A549 (cell line): Measurements from ENCODE around the gene MYH13.

Experiments used
- CTCF ChIP-seq: fragments of >200 bp; sonication (Bioruptor Twin); formaldehyde crosslinking; IDR thresholded peaks from 3 replicates; pipeline ENCODE4 v1.5.1; 2016
- EHMT2 ChIP-seq: fragments of 200-600 bp; sonication (generic); IDR thresholded peaks from 2 replicates; pipeline ENCODE4 v1.6.1; 2016; ENCODE audit warnings: antibody characterized with exemption, low read depth, mild to moderate bottlenecking, moderate library complexity
- JUNB ChIP-seq: fragments of >200 bp; sonication (Bioruptor Twin); formaldehyde crosslinking; IDR thresholded peaks from 2 replicates; pipeline ENCODE4 v1.6.1; 2016
- POLR2A ChIP-seq: IDR thresholded peaks from 2 replicates; pipeline ENCODE4 v1.6.1; 2012; ENCODE audit warnings: mild to moderate bottlenecking, low read length
- RAD21 ChIP-seq, 2 experiments: fragments of >200 bp in 1 of 2; sonication (Bioruptor Twin) in 1 of 2; formaldehyde crosslinking in 1 of 2; IDR thresholded peaks in 1 of 2; conservative IDR thresholded peaks in 1 of 2; 2 replicates in 1 of 2; 3 replicates in 1 of 2; pipeline ENCODE4 v1.6.1; 2012 to 2018; ENCODE audit warnings: inconsistent platforms in 1 of 2
- RFX5 ChIP-seq: fragments of 450-650 bp; IDR thresholded peaks from 2 replicates; pipeline ENCODE4 v1.7.1; 2014; ENCODE audit warnings: antibody characterized with exemption, mild to moderate bottlenecking, moderate library complexity
- TFCP2L1 ChIP-seq: fragments of 250-450 bp; sonication (Bioruptor Pico); IDR thresholded peaks from 2 replicates; pipeline ENCODE4 v1.5.0; 2021; ENCODE audit warnings: mild to moderate bottlenecking
- ZSCAN20 ChIP-seq: fragments of 250-450 bp; sonication (Bioruptor Pico); IDR thresholded peaks from 2 replicates; pipeline ENCODE4 v1.8.0; 2022; ENCODE audit warnings: mild to moderate bottlenecking, moderate library complexity

- no peak for TF ChIP-seq ZSCAN20 (CRISPR knock-in tag)
- TF ChIP-seq CTCF, result no peak
- no peak for TF ChIP-seq JUNB
- TF ChIP-seq RAD21 (conservative IDR thresholded peaks at IDR 0.05 in 1 of 2, IDR thresholded peaks at IDR 0.05 in 1 of 2), result no peak
- TF ChIP-seq EHMT2, result no peak
- no peak for TF ChIP-seq RFX5
- no peak for TF ChIP-seq TFCP2L1 (CRISPR knock-in tag)
- TF ChIP-seq POLR2A, result no peak
Observed at GRCh38 chr17:10314329-10314728, 58.5 kb downstream of the MYH13 start.
